Frontal cortex (tissue), 4 donors: ENCODE results near the gene SEMA5A. TPM values are rescaled to one million over a fixed set of nuclear protein-coding genes. Genes with fewer than 3 reads are reported as not detected.

ENCODE experiments used
- DNase-seq, 2 donors: peaks; one replicate each; pipeline ENCODE4 v3.0.0; 2012; ENCODE audit warnings: low spot score in 2 of 2
- FAIRE-seq: peaks from 2 replicates; lab custom pipeline; 2012; peaks lifted over from hg19 to GRCh38; lab: Jason Lieb, UNC
- total RNA-seq: library from RNA; depleted of rRNA; stranded (reverse); fragments of >200 nt; gene quantifications from one replicate; pipeline ENCODE4 v1.2.3, GENCODE V29; 2014
- donor health status: control.
- donor health status: control.
- donor health status: control.

SEMA5A gene
- total RNA-seq, 1 donor from 2014 or later: 9.0 TPM

GRCh38 chr5:9112520-9113291, 433.2 kb downstream of the SEMA5A start:
- DNase-seq (no peak), FAIRE-seq (no peak)

GRCh38 chr5:9108162-9108561, 437.7 kb downstream of the SEMA5A start:
- DNase-seq (no peak), FAIRE-seq (no peak)

- FAIRE-seq (no peak), DNase-seq (no peak)
These were observed 440.0 kb downstream of the SEMA5A start for GRCh38 chr5:9105851-9106250.

GRCh38 chr5:9104571-9105339, 441.1 kb downstream of the SEMA5A start:
- DNase-seq (no peak), FAIRE-seq (no peak)

GRCh38 chr5:9103290-9103689, 442.6 kb downstream of the SEMA5A start:
- FAIRE-seq: no peak
- no peak for DNase-seq

GRCh38 chr5:9099689-9100088, 446.2 kb downstream of the SEMA5A start:
- DNase-seq (no peak), FAIRE-seq (no peak)

GRCh38 chr5:9098990-9099389, 446.9 kb downstream of the SEMA5A start:
- no peak for FAIRE-seq
- no peak for DNase-seq

GRCh38 chr5:9094582-9094981, 451.3 kb downstream of the SEMA5A start:
- FAIRE-seq: no peak

GRCh38 chr5:9091896-9092662, 453.8 kb downstream of the SEMA5A start:
- FAIRE-seq (no peak), DNase-seq (no peak)

More at GRCh38 chr5:9094582-9094981, 451.3 kb downstream of the SEMA5A start:
- no peak for DNase-seq

- no peak for FAIRE-seq
These were observed 455.4 kb downstream of the SEMA5A start for GRCh38 chr5:9090381-9091026.

GRCh38 chr5:9089893-9090292, 456.0 kb downstream of the SEMA5A start:
- DNase-seq: no peak
- no peak for FAIRE-seq

More at GRCh38 chr5:9090381-9091026, 455.4 kb downstream of the SEMA5A start:
- DNase-seq: no peak

- FAIRE-seq (no peak), DNase-seq (no peak)
These were observed 462.9 kb downstream of the SEMA5A start for GRCh38 chr5:9082996-9083395.

- DNase-seq (no peak), FAIRE-seq (no peak)
These were observed 473.2 kb downstream of the SEMA5A start for GRCh38 chr5:9072701-9073100.

GRCh38 chr5:9071524-9071923, 474.4 kb downstream of the SEMA5A start:
- no peak for FAIRE-seq
- no peak for DNase-seq

GRCh38 chr5:9071074-9071473, 474.8 kb downstream of the SEMA5A start:
- DNase-seq: no peak
- FAIRE-seq: no peak

- FAIRE-seq: no peak
- no peak for DNase-seq
These were observed 476.2 kb downstream of the SEMA5A start for GRCh38 chr5:9069650-9070049.

- no peak for DNase-seq
- no peak for FAIRE-seq
These were observed 478.7 kb downstream of the SEMA5A start for GRCh38 chr5:9067154-9067553.

- DNase-seq (no peak), FAIRE-seq (no peak)
These were observed 479.5 kb downstream of the SEMA5A start for GRCh38 chr5:9066349-9066748.

- no peak for DNase-seq
These were observed 482.1 kb downstream of the SEMA5A start for GRCh38 chr5:9063615-9064245.

GRCh38 chr5:9062873-9063272, 483.0 kb downstream of the SEMA5A start:
- FAIRE-seq: no peak

More at GRCh38 chr5:9063615-9064245, 482.1 kb downstream of the SEMA5A start:
- FAIRE-seq: no peak

More at GRCh38 chr5:9062873-9063272, 483.0 kb downstream of the SEMA5A start:
- no peak for DNase-seq
